Fibroblast of lung (primary cell): ENCODE results near the gene PPP2R5C.

Source experiments
- EZH2 ChIP-seq: IDR thresholded peaks from 2 replicates; pipeline ENCODE4 v1.5.1; 2012; ENCODE audit warnings: low read length, control low read depth, mild to moderate bottlenecking; ENCODE audit errors: missing control alignments
- TF ChIP-seq, protein P1 (sequence below), 2 donors: IDR thresholded peaks in 1 of 2; conservative IDR thresholded peaks in 1 of 2; 1 replicate in 1 of 2; 2 replicates in 1 of 2; pipeline ENCODE4 v1.5.1; 2011 to 2012; ENCODE audit warnings: low read length in 2 of 2, control low read depth in 1 of 2, inconsistent platforms in 1 of 2, low read depth in 1 of 2, mild to moderate bottlenecking in 1 of 2

DNA sequence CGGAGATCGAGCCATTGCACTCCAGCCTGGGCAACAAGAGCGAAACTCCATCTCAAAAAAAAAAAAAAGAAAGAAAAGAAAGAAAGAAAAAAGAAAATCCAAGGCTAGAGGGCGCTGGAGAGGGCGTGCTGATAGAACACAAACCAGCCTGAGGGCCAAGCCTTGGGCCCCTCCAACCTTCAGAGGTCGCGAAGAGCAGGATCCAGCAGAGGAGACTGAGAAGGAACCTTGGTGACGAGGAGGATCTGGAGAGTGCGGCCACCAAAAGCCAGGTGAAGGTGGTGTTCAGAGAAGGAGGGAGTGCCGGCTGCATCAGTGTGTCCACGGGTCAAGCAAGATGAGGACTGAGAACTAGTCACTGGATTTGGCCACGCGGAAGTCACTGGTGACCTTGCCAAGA lies 198.7 kb downstream of the PPP2R5C start:
- no peak for TF ChIP-seq EZH2
- TF ChIP-seq, protein P1, sequence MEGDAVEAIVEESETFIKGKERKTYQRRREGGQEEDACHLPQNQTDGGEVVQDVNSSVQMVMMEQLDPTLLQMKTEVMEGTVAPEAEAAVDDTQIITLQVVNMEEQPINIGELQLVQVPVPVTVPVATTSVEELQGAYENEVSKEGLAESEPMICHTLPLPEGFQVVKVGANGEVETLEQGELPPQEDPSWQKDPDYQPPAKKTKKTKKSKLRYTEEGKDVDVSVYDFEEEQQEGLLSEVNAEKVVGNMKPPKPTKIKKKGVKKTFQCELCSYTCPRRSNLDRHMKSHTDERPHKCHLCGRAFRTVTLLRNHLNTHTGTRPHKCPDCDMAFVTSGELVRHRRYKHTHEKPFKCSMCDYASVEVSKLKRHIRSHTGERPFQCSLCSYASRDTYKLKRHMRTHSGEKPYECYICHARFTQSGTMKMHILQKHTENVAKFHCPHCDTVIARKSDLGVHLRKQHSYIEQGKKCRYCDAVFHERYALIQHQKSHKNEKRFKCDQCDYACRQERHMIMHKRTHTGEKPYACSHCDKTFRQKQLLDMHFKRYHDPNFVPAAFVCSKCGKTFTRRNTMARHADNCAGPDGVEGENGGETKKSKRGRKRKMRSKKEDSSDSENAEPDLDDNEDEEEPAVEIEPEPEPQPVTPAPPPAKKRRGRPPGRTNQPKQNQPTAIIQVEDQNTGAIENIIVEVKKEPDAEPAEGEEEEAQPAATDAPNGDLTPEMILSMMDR (conservative IDR thresholded peaks at IDR 0.05 in 1 of 2, IDR thresholded peaks at IDR 0.05 in 1 of 2; ENCODE audit: low read depth in 1 of 2, low read length in 2 of 2) = peak; percentile 22 to 58
